NCI-H510A (cell line): ENCODE data around the gene NCR2.
A peak's percentile ranks its signal among the peaks of the same experiment; 100 is the strongest.
"Not testable (repeated sequence)": the region's sequence is repeated elsewhere in the genome, so short reads cannot be mapped to it uniquely, and the experiment has no call there.

Experiments
- DNase-seq: peaks from one replicate; lab custom pipeline; 2025; lab: John Stamatoyannopoulos, UW

NCR2 gene

DNA sequence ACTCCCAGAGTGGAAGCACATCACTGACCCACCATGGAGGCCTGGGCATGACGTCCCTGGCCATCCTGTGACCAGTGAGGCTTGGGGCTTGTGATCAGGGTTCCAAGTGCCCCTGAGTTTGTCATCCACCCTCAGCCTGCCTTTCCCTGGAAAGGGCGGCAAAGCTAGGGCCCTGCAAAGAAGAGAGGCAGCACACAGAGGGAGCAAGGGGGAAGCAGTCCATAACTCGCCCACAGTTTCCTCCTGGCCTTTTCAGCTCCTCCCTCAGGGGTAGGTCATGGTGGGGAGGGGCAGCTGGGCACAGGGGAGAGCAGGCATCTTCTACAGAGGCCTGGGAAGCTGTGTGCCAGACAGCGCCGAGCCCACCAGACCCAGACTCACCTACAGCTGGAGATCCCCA, at the start of gene NCR2:
TSS of gene NCR2 (plus strand) at position 313 of the 400 bp plus-strand sequence. CDS start 269 bp downstream, outside the sequence.
- no peak for DNase-seq

GRCh38 chr6:41286544-41287346, 48.7 kb upstream of the NCR2 start, which contains the start of gene TREM1:
TSS of gene TREM1 (minus strand) at chr6:41286682. CDS start at chr6:41286655, 27 bp downstream.
- DNase-seq, result peak; percentile 36

DNA sequence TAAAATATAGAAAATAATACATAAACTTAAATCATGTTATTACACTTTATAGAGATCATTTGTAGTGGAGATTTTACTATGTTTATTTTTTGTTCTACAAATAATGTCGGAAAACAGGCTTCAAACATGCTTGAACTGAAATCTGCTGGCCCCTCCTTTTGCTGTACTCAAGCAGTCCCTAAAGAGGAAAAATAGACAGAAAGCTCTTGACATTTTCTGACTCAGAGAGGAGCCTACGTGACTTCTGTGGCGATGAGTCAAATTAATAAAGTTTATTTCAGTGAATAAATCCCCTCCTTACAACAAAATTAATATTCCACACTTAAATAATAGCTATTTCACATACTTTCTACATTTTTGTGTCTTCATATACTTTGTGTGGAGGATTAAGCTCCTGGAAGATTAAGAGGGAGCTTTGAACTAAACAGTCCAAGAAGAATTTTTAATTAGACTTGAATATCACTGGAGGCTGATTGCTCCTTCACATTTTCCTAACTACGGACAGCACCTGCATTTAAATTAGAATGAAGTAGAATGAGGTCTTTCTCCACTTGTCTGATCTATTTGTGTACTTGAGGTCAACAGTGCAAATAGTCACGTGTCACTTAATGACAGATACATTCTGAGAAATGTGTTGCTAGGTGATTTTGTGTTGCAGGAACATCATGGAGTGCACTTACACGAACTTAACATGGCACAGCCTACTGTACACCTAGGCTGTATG, 47.2 kb upstream of the NCR2 start:
- peak; percentile 95 for DNase-seq

DNA sequence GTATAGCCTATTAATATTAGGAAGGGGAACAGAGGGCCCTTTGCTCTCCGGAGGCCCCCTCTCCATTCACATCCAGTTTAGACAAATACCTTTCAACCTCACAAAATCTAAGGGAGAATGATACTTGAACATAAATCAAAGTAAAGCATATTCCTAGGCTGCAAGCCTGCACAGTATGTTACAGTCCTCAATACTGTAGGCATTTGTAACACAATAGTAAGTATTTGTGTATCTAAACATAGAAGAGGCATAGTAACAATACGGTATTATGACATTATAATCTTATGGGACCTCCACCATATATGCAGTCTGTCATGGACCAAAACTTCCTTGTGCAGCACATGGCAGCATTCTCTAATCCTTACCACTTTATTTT, 46.7 kb upstream of the NCR2 start:
- no peak for DNase-seq

DNA sequence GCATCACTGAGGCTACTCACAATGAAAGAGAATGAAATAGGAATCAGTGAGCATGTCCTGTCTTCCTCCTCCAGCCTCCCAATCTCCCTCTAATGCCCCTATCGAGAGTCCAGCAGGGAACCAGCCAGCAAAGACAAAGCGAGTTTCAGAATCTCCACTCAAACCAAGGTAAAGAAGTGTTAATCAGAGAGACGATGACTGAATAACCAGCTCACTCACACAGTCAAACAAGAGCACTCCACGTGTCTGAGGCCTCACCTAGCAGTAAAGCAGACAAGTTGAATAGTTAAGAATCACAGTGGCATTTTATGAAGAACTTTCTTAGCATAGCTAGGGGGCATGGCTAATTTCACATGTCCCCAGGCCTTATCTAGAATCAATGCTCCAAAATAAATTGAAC, 45.6 kb upstream of the NCR2 start:
- DNase-seq, result no peak

DNA sequence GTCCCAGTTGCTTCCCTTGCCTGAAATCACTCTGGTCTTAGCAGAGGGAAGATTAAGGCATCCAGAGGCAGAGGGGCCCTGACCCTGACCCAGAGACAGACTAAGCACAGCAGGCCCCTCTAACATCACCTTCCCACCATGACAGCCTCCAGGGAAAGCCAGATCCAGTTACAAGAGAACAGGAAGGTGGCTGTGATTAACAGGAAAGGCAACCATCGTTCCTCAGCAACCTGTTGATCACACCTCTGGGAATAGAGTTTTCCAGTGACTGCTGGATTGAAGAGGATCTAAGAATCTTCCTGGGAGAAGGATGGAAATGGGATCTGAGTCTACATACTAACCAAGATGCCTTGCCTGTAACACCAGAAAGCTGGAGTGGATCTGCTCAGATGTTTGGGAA, 43.7 kb upstream of the NCR2 start:
- no peak for DNase-seq

- DNase-seq, result no peak
Observed at GRCh38 chr6:41294214-41294872, 41.1 kb upstream of the NCR2 start.

DNA sequence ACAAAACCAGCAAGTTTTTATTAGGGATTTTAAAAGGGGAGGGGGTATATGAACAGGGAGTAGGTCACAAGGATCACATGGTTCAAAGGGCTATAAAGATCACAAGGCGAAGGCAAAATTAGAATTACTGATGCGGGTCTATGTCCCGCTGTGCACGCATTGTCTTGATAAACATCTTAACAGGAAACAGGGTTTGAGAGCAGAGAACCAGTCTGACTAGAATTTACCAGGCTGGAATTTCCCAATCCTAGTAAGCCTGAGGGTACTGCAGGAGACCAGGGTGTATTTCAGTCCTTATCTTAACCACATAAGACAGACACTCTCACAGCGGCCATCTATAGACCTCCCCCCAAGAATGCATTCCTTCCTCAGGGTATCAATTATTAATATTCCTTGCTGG, 38.2 kb upstream of the NCR2 start:
- DNase-seq, result not testable (repeated sequence)

GRCh38 chr6:41298785-41299502, 36.5 kb upstream of the NCR2 start:
- DNase-seq, result no peak

- no peak for DNase-seq
Observed at GRCh38 chr6:41302638-41303037, 32.8 kb upstream of the NCR2 start.

DNA sequence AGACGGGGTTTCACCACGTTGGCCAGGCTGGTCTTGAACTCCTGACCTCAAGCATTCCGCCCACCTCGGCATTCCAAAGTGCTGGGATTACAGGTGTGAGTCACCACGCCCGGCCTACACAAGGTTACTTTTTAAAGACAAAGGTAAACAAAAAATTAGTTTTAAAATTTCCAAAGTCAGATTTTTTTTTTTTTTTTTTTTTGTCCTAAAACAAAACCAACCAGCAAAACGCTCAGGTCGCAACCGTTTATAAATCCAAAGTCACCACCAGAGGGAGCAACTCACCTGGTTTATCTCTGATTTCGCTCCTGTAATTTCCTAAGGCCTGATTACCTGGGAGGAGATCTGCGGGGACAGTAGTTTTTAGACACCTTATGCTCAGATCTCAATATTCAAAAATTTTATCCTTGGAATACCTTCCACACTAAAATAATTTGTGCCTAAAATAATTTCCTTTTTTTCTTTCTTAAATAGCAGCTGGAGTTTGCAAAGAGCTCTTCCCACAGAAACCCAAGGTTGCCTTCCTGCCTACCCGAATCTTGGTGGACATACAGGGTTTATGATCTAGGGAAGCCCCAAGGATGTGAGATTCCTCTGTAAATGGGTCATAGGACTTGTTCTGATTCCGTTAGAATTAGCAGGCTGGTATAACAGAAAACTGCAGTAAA, 29.1 kb upstream of the NCR2 start:
- peak; percentile 61 for DNase-seq

GRCh38 chr6:41315203-41315602, 20.2 kb upstream of the NCR2 start:
- no peak for DNase-seq

DNA sequence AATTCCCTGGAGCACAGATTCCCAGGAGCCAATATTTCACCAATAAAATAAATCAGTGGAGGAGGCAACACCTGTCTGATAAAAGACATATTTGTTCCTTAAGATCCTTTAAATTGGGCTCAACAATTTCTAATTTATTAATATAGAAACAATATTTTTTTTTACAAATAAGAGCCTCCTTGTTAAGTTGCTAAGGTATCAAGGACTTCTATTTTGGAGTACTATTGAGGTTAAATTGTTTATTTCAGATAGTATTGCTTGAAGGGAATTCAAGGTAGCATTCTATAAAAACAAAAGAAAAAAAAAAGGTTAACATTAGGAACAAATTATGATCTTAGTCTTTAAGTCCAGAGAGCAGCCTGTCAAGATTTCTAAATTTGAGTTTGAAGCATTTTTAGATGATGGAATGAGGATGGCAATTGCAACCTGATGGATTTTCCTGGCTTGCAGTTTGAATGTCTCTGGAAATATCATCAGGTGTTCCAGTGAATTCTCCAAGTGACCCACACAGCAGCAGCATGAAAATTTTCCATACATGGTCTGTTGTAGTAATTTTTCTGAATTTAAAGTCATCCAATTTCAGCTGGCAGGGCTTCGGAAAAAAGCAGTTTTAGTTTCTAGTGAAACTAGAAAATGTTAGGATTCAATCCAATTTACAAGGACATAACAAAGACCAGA, 19.3 kb upstream of the NCR2 start:
- DNase-seq, result no peak

GRCh38 chr6:41318261-41318653, 17.2 kb upstream of the NCR2 start:
- peak; percentile 52 for DNase-seq

DNA sequence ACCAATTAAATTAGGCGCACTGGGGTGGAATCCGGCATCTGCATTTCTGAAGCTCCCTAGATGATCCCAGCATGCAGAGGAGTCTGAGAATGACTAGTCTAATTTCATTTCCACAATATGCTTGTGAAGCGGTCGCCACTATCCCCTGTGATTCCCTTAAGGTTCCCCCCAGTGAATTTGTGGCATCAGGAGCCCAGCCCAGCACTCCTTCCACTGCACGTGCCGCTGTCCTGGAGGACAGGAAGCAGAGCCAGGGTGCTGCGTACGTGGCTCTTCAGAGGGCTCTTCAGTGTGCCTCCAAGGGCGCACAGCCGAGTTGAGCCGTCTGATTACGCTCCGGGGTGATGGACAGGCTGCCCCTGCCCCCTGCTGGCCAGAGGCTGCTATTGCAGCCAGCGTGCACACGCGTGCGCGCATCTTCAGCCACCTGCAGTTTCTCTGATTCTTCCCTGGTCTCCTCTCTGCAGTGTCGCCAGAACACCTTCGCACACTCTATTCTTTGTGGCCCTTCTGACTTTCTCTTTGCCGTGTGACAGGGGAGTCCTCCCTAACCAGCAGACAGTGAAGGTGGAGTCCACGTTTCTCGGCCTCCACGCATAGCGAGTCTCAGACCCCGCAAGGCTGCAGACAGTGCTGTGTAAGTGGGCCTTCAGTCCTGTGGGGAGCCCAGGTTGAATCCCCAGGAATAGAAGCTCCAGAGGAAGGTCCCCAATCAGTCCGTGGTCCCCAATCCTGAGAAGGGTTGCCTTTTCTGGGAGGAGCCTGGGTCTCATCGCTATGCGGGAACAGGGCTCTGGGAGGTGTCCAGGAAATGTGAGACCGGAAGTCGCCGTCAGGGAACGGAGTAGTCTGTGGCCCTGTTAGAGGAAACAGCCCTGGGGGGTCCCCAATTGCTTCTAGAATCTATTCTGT, 16.5 kb upstream of the NCR2 start:
- peak; percentile 95 for DNase-seq

DNA sequence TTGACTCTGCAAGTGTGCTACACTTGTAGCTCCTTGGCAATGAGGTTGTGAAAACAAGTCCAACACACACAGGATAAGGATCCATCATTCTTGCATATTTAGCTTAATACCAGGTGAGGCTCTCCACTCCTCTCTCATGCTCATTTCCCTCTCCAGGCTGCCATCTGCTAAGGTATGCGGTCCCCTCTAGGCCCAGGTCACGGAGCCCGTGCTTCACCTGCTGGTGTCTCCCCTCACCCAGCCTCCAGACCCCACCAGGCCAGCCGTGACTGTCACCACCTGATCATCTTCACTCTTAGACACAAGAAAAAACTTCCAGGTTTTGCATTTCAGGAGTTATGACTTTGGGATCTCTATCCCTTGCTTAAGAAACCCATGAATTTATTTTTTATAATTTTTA, 14.2 kb upstream of the NCR2 start:
- DNase-seq, result no peak

GRCh38 chr6:41325446-41326066, 9.9 kb upstream of the NCR2 start:
- no peak for DNase-seq

- DNase-seq, result no peak
Observed at GRCh38 chr6:41326092-41326491, 9.3 kb upstream of the NCR2 start.

DNA sequence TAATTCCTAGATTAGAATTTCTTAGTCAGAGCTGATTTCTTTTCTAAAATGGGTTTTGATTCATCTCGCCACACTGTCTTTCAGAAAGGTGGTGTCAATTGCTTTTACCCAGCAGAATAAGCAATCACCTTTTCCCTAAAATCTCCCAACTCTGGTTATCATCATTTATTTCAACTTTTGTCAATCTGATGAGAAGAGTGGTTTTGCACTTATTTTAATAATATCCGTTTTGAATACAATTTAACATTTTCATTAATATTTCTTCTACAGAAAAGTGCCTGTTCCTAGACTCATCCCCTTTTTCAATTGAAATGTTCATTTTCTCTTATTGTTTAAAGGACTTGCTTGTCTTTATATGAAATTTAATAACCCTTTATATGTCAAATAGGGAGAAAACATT, 8.2 kb upstream of the NCR2 start:
- no peak for DNase-seq
